SK-N-SH treated with all-trans-retinoic acid at 6 μM for 48 hours (cell line): ENCODE results near the gene SEC11A.
A peak's percentile ranks its signal among the peaks of the same experiment; 100 is the strongest.

Experiments
- ATAC-seq: fragments of 200-7000 bp; cut with Tn5 transposase; 3 replicates; pipeline ENCODE4 v1.9.1; 2020; ENCODE audit warnings: mild to moderate bottlenecking, moderate library complexity
- ARNTL ChIP-seq: fragments of 450-650 bp; formaldehyde crosslinking; IDR thresholded peaks from 2 replicates; pipeline ENCODE4 v1.5.0; 2020; ENCODE audit warnings: low read depth, mild to moderate bottlenecking, moderate library complexity, borderline replicate concordance
- BACH2 ChIP-seq: fragments of 250-450 bp; sonication (Bioruptor Pico); IDR thresholded peaks from 2 replicates; pipeline ENCODE4 v1.9.0; 2021; ENCODE audit warnings: mild to moderate bottlenecking, borderline replicate concordance
- ESRRG ChIP-seq: fragments of 250-450 bp; sonication (Bioruptor Pico); IDR thresholded peaks from 2 replicates; pipeline ENCODE4 v1.6.1; 2021; ENCODE audit warnings: mild to moderate bottlenecking
- GLIS3 ChIP-seq: fragments of 250-450 bp; sonication (Bioruptor Pico); IDR thresholded peaks from 2 replicates; pipeline ENCODE4 v1.5.0; 2020; ENCODE audit warnings: mild to moderate bottlenecking, moderate library complexity
- ISL1 ChIP-seq: fragments of 250-450 bp; sonication (Bioruptor Pico); IDR thresholded peaks from 2 replicates; pipeline ENCODE4 v2.1.2; 2022; ENCODE audit warnings: mild to moderate bottlenecking, moderate library complexity
- OSR1 ChIP-seq: fragments of 250-450 bp; sonication (Bioruptor Pico); IDR thresholded peaks from 2 replicates; pipeline ENCODE4 v1.8.0; 2022; ENCODE audit warnings: moderate library complexity, mild to moderate bottlenecking, inconsistent platforms
- PPARA ChIP-seq: fragments of 250-450 bp; sonication (Bioruptor Pico); IDR thresholded peaks from 2 replicates; pipeline ENCODE4 v1.5.0; 2020; ENCODE audit warnings: mild to moderate bottlenecking, borderline replicate concordance
- RARB ChIP-seq: fragments of 250-450 bp; sonication (Bioruptor Pico); IDR thresholded peaks from 2 replicates; pipeline ENCODE4 v1.8.0; 2021; ENCODE audit warnings: mild to moderate bottlenecking, moderate library complexity
- SNAI2 ChIP-seq: fragments of 250-450 bp; sonication (Bioruptor Pico); IDR thresholded peaks from 2 replicates; pipeline ENCODE4 v1.5.0; 2020; ENCODE audit warnings: mild to moderate bottlenecking, moderate library complexity
- TCF4 ChIP-seq: fragments of 250-450 bp; sonication (Bioruptor Pico); IDR thresholded peaks from 2 replicates; pipeline ENCODE4 v1.8.0; 2021; ENCODE audit warnings: mild to moderate bottlenecking, moderate library complexity, borderline replicate concordance
- TOX ChIP-seq: fragments of 250-450 bp; sonication (Bioruptor Pico); IDR thresholded peaks from 2 replicates; pipeline ENCODE4 v1.8.0; 2021; ENCODE audit warnings: mild to moderate bottlenecking, moderate library complexity, borderline replicate concordance
- ZC3H10 ChIP-seq: fragments of 250-450 bp; sonication (Bioruptor Pico); IDR thresholded peaks from 2 replicates; pipeline ENCODE4 v1.5.1; 2021; ENCODE audit warnings: mild to moderate bottlenecking, moderate library complexity
- ZFP3 ChIP-seq: fragments of 250-450 bp; sonication (Bioruptor Pico); IDR thresholded peaks from 2 replicates; pipeline ENCODE4 v1.5.0; 2020; ENCODE audit warnings: mild to moderate bottlenecking, moderate library complexity
- ZFP30 ChIP-seq: fragments of 450-650 bp; formaldehyde crosslinking; IDR thresholded peaks from 2 replicates; pipeline ENCODE4 v1.5.0; 2022; ENCODE audit warnings: mild to moderate bottlenecking, moderate library complexity
- ZNF70 ChIP-seq: fragments of 450-650 bp; formaldehyde crosslinking; IDR thresholded peaks from 2 replicates; pipeline ENCODE4 v1.5.0; 2020; ENCODE audit warnings: mild to moderate bottlenecking, moderate library complexity
- ZNF8 ChIP-seq: fragments of 450-650 bp; formaldehyde crosslinking; IDR thresholded peaks from 2 replicates; pipeline ENCODE4 v1.5.0; 2020; ENCODE audit warnings: mild to moderate bottlenecking, moderate library complexity
- TF ChIP-seq, protein P1 (sequence below): fragments of 250-450 bp; sonication (Bioruptor Pico); IDR thresholded peaks from 2 replicates; pipeline ENCODE4 v1.5.0; 2020; ENCODE audit warnings: mild to moderate bottlenecking, moderate library complexity
- TF ChIP-seq, protein P2 (sequence below): fragments of 250-450 bp; sonication (Bioruptor Pico); IDR thresholded peaks from 2 replicates; pipeline ENCODE4 v1.8.0; 2020; ENCODE audit warnings: mild to moderate bottlenecking, moderate library complexity, borderline replicate concordance
- TF ChIP-seq, protein P3 (sequence below): fragments of 250-450 bp; sonication (Bioruptor Pico); IDR thresholded peaks from 2 replicates; pipeline ENCODE4 v1.5.1; 2021; ENCODE audit warnings: mild to moderate bottlenecking, moderate library complexity
- TF ChIP-seq, protein P4 (sequence below): fragments of 250-450 bp; sonication (Bioruptor Pico); IDR thresholded peaks from 2 replicates; pipeline ENCODE4 v1.8.0; 2021; ENCODE audit warnings: low read depth, mild to moderate bottlenecking, moderate library complexity, borderline replicate concordance
- TF ChIP-seq, protein P5 (sequence below): fragments of 250-450 bp; sonication (Bioruptor Pico); IDR thresholded peaks from 2 replicates; pipeline ENCODE4 v1.5.1; 2020; ENCODE audit warnings: low read depth, mild to moderate bottlenecking, moderate library complexity

The SEC11A gene

DNA sequence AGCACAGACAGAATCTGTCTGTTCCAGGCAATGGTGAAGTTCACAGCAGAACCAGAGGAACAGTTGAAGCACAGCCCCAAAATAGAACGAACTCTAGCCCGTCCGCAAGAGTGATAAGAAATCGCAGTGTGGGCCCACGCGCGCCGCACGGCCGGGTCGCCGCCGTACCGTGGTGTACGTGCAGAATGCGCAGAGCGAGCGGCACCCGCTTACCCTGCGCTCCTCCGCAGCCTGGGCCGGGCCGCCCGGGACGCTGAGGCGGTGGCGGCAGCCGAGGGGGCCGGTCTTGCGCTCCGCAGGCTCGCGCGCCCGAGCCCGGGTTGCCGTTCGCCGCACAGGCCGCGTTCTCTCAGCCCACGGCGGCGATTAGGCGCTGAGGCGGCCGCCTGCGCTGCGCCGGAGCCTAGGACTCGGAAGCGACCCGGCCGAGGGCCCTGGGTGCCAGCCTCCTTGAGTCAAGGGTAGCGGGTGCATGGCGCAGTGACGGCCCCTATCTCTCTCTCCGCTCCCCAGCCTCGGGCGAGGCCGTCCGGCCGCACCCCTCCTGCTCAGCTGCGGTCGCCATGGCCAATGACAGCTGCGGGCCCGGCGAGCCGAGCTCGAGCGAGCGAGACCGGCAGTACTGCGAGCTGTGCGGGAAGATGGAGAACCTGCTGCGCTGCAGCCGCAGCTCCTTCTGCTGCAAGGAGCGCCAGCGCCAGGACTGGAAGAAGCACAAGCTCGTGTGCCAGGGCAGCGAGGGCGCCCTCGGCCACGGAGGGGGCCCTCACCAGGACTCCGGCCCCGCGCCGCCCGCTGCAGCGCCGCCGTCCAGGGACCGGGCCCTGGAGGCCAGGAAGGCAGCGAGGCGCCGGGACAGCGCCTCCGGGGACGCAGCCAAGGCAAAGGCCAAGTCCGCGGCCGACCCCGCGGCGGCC is 82.4 kb downstream of the SEC11A start:
- ATAC-seq: peak; percentile 78
- TF ChIP-seq, protein P1, sequence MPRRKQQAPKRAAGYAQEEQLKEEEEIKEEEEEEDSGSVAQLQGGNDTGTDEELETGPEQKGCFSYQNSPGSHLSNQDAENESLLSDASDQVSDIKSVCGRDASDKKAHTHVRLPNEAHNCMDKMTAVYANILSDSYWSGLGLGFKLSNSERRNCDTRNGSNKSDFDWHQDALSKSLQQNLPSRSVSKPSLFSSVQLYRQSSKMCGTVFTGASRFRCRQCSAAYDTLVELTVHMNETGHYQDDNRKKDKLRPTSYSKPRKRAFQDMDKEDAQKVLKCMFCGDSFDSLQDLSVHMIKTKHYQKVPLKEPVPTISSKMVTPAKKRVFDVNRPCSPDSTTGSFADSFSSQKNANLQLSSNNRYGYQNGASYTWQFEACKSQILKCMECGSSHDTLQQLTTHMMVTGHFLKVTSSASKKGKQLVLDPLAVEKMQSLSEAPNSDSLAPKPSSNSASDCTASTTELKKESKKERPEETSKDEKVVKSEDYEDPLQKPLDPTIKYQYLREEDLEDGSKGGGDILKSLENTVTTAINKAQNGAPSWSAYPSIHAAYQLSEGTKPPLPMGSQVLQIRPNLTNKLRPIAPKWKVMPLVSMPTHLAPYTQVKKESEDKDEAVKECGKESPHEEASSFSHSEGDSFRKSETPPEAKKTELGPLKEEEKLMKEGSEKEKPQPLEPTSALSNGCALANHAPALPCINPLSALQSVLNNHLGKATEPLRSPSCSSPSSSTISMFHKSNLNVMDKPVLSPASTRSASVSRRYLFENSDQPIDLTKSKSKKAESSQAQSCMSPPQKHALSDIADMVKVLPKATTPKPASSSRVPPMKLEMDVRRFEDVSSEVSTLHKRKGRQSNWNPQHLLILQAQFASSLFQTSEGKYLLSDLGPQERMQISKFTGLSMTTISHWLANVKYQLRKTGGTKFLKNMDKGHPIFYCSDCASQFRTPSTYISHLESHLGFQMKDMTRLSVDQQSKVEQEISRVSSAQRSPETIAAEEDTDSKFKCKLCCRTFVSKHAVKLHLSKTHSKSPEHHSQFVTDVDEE (CRISPR knock-in tag): no peak
- no peak for TF ChIP-seq ESRRG (CRISPR knock-in tag)
- no peak for TF ChIP-seq BACH2
- no peak for TF ChIP-seq OSR1 (CRISPR knock-in tag)
- no peak for TF ChIP-seq ZFP3
- no peak for TF ChIP-seq TOX (CRISPR knock-in tag)
- no peak for TF ChIP-seq ZNF8 (CRISPR knock-in tag)
- TF ChIP-seq ISL1 (CRISPR knock-in tag): no peak
- TF ChIP-seq ZC3H10 (CRISPR knock-in tag): no peak
- no peak for TF ChIP-seq TCF4 (CRISPR knock-in tag)
- TF ChIP-seq, protein P2, sequence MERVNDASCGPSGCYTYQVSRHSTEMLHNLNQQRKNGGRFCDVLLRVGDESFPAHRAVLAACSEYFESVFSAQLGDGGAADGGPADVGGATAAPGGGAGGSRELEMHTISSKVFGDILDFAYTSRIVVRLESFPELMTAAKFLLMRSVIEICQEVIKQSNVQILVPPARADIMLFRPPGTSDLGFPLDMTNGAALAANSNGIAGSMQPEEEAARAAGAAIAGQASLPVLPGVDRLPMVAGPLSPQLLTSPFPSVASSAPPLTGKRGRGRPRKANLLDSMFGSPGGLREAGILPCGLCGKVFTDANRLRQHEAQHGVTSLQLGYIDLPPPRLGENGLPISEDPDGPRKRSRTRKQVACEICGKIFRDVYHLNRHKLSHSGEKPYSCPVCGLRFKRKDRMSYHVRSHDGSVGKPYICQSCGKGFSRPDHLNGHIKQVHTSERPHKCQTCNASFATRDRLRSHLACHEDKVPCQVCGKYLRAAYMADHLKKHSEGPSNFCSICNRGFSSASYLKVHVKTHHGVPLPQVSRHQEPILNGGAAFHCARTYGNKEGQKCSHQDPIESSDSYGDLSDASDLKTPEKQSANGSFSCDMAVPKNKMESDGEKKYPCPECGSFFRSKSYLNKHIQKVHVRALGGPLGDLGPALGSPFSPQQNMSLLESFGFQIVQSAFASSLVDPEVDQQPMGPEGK: no peak
- TF ChIP-seq ARNTL (CRISPR knock-in tag): no peak
- TF ChIP-seq SNAI2 (CRISPR knock-in tag): no peak
- TF ChIP-seq ZNF70 (CRISPR knock-in tag): no peak
- no peak for TF ChIP-seq PPARA
- no peak for TF ChIP-seq RARB (CRISPR knock-in tag)
- TF ChIP-seq, protein P3, sequence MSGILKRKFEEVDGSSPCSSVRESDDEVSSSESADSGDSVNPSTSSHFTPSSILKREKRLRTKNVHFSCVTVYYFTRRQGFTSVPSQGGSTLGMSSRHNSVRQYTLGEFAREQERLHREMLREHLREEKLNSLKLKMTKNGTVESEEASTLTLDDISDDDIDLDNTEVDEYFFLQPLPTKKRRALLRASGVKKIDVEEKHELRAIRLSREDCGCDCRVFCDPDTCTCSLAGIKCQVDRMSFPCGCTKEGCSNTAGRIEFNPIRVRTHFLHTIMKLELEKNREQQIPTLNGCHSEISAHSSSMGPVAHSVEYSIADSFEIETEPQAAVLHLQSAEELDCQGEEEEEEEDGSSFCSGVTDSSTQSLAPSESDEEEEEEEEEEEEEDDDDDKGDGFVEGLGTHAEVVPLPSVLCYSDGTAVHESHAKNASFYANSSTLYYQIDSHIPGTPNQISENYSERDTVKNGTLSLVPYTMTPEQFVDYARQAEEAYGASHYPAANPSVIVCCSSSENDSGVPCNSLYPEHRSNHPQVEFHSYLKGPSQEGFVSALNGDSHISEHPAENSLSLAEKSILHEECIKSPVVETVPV (CRISPR knock-in tag): no peak
- TF ChIP-seq GLIS3 (CRISPR knock-in tag): no peak

DNA sequence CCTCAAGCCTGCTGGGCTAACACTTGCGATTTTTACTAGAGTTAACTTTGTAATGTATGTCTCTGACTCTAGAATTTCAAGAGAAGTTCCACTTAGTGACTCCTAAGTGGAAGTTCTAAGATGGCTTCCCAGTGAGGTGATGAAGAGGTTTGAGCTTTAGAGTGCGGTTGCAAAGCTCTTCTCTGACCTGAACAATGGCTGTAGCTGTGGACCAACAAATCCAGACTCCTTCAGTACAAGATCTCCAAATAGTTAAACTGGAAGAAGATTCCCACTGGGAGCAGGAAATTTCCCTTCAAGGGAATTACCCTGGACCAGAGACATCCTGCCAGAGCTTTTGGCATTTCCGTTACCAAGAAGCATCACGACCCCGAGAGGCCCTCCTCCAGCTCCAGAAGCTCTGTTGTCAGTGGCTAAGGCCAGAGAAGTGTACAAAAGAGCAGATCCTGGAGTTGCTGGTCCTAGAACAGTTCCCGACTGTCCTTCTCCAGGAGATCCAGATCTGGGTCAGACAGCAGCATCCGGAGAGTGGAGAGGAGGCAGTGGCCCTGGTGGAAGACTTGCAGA is 84.2 kb downstream of the SEC11A start:
- peak; percentile 1; the same call in 1 of the 3 replicates for ATAC-seq
- TF ChIP-seq, protein P4, sequence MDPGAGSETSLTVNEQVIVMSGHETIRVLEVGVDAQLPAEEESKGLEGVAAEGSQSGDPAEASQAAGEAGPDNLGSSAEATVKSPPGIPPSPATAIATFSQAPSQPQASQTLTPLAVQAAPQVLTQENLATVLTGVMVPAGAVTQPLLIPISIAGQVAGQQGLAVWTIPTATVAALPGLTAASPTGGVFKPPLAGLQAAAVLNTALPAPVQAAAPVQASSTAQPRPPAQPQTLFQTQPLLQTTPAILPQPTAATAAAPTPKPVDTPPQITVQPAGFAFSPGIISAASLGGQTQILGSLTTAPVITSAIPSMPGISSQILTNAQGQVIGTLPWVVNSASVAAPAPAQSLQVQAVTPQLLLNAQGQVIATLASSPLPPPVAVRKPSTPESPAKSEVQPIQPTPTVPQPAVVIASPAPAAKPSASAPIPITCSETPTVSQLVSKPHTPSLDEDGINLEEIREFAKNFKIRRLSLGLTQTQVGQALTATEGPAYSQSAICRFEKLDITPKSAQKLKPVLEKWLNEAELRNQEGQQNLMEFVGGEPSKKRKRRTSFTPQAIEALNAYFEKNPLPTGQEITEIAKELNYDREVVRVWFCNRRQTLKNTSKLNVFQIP: no peak
- TF ChIP-seq OSR1 (CRISPR knock-in tag) (no peak), TCF4 (CRISPR knock-in tag) (no peak), ZNF70 (CRISPR knock-in tag) (no peak), SNAI2 (CRISPR knock-in tag) (no peak), BACH2 (no peak), PPARA (no peak), ISL1 (CRISPR knock-in tag) (no peak), ARNTL (CRISPR knock-in tag) (no peak), ZFP30 (CRISPR knock-in tag) (no peak), ZNF8 (CRISPR knock-in tag) (no peak), ESRRG (CRISPR knock-in tag) (no peak)
- TF ChIP-seq, protein P5, sequence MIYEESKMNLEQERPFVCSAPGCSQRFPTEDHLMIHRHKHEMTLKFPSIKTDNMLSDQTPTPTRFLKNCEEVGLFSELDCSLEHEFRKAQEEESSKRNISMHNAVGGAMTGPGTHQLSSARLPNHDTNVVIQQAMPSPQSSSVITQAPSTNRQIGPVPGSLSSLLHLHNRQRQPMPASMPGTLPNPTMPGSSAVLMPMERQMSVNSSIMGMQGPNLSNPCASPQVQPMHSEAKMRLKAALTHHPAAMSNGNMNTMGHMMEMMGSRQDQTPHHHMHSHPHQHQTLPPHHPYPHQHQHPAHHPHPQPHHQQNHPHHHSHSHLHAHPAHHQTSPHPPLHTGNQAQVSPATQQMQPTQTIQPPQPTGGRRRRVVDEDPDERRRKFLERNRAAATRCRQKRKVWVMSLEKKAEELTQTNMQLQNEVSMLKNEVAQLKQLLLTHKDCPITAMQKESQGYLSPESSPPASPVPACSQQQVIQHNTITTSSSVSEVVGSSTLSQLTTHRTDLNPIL (CRISPR knock-in tag): no peak
- TF ChIP-seq, protein P1 (CRISPR knock-in tag): no peak
- TF ChIP-seq, protein P2: no peak
- TF ChIP-seq, protein P3 (CRISPR knock-in tag): no peak
- TF ChIP-seq, all 23 proteins: peak for 0
